Nephron progenitor cell (in vitro differentiated cells): Measurements from ENCODE around the gene MYO5A.

Source experiments
- DNase-seq: peaks from one replicate; pipeline ENCODE4 v3.0.0; 2021
- H3K27ac Mint-ChIP-seq: 2 replicates; pipeline ENCODE4 v1.8.0; 2021; ENCODE audit warnings: mild to moderate bottlenecking, moderate library complexity, mixed read lengths
- H3K27me3 Mint-ChIP-seq: 2 replicates; pipeline ENCODE4 v1.8.0; 2021; ENCODE audit warnings: mild to moderate bottlenecking, low read depth, mixed read lengths; ENCODE audit not compliant: poor library complexity
- H3K36me3 Mint-ChIP-seq: 2 replicates; pipeline ENCODE4 v1.8.0; 2021; ENCODE audit warnings: low read depth, mixed read lengths
- H3K4me1 Mint-ChIP-seq: 2 replicates; pipeline ENCODE4 v1.8.0; 2021; ENCODE audit warnings: mixed read lengths
- H3K4me3 Mint-ChIP-seq: 2 replicates; pipeline ENCODE4 v1.8.0; 2021; ENCODE audit warnings: mild to moderate bottlenecking, moderate library complexity, mixed read lengths
- H3K9me3 Mint-ChIP-seq: 2 replicates; pipeline ENCODE4 v1.8.0; 2021; ENCODE audit warnings: mild to moderate bottlenecking, moderate library complexity, mixed read lengths
- TF ChIP-seq, protein P1 (sequence below): fragments of 200-600 bp; sonication (generic); IDR thresholded peaks from 2 replicates; pipeline ENCODE4 v1.5.0; 2021; ENCODE audit warnings: antibody characterized with exemption

The MYO5A gene

DNA sequence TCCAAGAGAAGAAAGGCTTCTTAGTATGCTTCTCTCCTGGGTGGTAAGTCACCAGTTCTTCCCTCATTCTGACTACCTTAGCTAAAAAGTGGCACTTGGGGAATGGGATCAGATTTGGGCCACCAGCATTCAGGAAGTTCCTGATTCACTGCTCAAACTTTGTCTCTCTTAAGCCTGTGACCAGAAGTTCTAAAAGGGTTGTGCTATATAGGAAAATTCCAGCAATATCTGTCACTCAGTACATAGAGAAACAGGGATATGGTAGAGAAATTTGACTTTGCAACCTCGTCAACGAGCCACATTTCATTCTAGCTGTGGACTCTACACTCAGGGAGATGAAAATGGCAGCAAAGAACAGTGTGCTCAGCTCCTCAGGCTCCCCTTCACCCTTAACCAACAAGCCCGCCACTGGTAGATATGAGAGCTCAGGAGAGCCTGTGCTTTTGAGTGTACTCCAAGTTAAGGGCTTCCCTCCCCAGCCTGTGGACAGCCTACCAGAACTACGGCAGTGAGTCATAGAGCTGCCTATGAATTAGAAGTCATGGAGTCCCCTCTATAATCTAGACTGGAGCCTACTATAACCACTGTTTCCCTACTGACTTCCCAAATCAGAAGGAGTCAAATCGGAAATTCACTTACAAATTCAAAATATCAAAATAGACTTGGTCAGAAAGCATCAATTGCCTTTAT is 180.5 kb downstream of the MYO5A start:
- H3K9me3 Mint-ChIP-seq, result no peaks in the 10 kb centered on the region
- H3K27ac Mint-ChIP-seq, result no peak overlapping the region
- peaks cover 4% of the 10 kb centered on the region for H3K27me3 Mint-ChIP-seq
- TF ChIP-seq, protein P1, sequence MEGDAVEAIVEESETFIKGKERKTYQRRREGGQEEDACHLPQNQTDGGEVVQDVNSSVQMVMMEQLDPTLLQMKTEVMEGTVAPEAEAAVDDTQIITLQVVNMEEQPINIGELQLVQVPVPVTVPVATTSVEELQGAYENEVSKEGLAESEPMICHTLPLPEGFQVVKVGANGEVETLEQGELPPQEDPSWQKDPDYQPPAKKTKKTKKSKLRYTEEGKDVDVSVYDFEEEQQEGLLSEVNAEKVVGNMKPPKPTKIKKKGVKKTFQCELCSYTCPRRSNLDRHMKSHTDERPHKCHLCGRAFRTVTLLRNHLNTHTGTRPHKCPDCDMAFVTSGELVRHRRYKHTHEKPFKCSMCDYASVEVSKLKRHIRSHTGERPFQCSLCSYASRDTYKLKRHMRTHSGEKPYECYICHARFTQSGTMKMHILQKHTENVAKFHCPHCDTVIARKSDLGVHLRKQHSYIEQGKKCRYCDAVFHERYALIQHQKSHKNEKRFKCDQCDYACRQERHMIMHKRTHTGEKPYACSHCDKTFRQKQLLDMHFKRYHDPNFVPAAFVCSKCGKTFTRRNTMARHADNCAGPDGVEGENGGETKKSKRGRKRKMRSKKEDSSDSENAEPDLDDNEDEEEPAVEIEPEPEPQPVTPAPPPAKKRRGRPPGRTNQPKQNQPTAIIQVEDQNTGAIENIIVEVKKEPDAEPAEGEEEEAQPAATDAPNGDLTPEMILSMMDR, result no peak
- no peak for DNase-seq
- no peak overlapping the region for H3K4me3 Mint-ChIP-seq
- no peaks in the 10 kb centered on the region for H3K4me1 Mint-ChIP-seq
- H3K36me3 Mint-ChIP-seq, result peaks cover 29% of the 10 kb centered on the region

DNA sequence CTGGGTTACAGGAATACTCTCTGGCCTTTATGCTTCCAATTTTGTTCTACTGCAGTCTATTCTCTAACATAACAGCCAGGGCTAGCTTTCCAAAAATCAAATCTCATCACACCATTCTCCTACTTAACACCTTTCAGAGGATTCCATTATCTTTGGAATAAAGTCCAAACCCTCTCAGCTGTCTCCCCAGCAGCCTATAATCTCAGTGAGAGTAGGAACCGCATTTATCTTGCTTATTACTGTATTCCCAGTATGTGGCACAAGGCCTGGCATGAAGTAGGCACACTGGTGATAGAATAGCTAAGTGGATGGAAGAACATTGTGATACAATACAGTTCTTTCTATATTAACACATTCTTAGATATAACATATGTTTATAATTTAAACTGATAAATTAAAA is 184.1 kb downstream of the MYO5A start:
- H3K4me1 Mint-ChIP-seq, result no peaks in the 10 kb centered on the region
- TF ChIP-seq, protein P1, result no peak
- peaks cover 7% of the 10 kb centered on the region for H3K27me3 Mint-ChIP-seq
- no peak for DNase-seq
- peaks cover 5% of the 10 kb centered on the region for H3K36me3 Mint-ChIP-seq
- no peak overlapping the region for H3K4me3 Mint-ChIP-seq
- no peaks in the 10 kb centered on the region for H3K9me3 Mint-ChIP-seq
- H3K27ac Mint-ChIP-seq, result no peak overlapping the region

DNA sequence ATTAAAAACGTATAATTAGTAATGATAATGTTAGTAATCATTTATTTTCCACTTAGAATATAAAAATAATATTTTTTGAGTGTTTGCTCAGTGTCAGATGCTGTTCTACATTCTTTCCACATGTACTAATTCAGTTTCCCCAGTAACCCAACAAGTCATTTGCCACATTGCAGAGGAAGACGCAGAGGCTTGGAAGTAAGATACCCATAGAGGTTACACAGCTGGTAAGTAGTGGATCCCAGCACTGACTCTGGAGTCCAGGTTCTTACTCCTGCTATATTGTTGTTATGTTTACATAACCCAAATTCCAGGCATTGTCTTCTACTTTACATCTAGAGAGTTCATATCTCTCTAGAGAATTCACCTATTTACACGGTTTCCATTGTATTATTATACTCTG is 184.8 kb downstream of the MYO5A start:
- Mint-ChIP-seq H3K4me1 (no peaks in the 10 kb centered on the region), H3K4me3 (no peak overlapping the region), H3K27ac (no peak overlapping the region), H3K27me3 (peaks cover 3% of the 10 kb centered on the region), H3K36me3 (no peaks in the 10 kb centered on the region), H3K9me3 (no peaks in the 10 kb centered on the region)
- TF ChIP-seq, protein P1, result no peak
- DNase-seq, result no peak

DNA sequence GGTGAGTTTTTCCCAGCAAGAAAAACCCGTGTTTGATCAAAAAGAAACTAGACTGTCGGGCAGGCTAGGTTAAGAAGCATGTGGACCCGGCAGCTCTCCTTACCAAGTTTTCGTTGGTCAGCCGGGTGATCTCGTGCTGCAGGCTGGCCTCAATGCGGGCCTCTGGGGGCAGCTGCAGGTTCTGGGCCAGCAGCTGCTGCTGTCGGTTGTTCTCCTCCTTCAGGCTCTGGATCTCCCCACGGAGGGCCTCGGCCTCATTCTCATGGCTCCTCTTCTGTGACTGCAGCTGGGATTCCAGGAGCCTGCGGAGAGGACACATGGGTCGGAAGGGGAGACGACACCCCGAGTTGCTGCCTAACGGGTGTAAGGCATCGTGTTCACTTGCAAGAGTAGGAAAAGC is 188.6 kb downstream of the MYO5A start:
- Mint-ChIP-seq H3K4me1 (peaks cover 14% of the 10 kb centered on the region), H3K9me3 (no peaks in the 10 kb centered on the region), H3K4me3 (no peak overlapping the region), H3K27me3 (peaks cover 6% of the 10 kb centered on the region), H3K36me3 (no peaks in the 10 kb centered on the region), H3K27ac (no peak overlapping the region)
- DNase-seq, result no peak
- TF ChIP-seq, protein P1, result no peak

DNA sequence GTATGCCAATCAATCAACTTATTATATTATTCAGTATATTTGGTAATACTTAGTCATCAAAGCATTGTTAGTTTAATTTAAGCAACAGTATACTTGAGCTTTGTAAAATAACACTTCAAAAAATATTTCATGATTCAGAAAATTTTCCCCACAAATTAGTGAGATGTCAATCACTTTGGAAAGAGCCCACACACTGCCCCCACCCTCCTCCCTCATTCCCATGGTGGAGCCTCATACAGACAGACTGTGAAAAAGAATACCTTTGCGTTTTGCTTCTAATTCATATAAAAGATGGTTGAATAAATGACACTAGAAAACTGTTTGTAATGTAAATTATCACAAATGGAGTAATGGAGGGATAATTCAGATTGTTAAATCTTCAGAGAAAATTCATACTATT is 189.8 kb downstream of the MYO5A start:
- Mint-ChIP-seq H3K4me3 (no peak overlapping the region), H3K36me3 (no peaks in the 10 kb centered on the region), H3K9me3 (no peaks in the 10 kb centered on the region), H3K27me3 (peaks cover 6% of the 10 kb centered on the region), H3K27ac (no peak overlapping the region), H3K4me1 (peaks cover 14% of the 10 kb centered on the region)
- TF ChIP-seq, protein P1, result no peak
- DNase-seq, result no peak

DNA sequence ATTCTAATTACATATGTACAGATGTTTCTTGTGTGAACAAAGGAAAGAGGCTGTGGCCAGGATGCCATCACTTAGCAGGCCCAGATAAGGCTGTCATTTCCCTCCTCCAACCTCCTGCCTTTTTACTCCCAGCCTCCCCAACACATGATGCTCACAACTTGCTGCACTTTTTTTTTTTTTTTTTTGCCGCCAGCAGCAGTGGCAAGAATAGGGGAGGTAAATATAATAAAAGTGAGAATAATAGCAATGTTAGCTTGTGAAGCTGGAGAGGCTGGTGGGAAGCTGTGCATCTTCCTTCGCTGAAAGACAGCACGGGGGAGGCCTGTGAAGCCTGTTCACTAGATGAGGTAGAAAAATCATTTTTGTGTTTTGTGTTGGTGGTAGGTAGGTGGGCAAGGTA is 190.6 kb downstream of the MYO5A start:
- Mint-ChIP-seq H3K27ac (no peak overlapping the region), H3K4me1 (peaks cover 14% of the 10 kb centered on the region), H3K4me3 (no peak overlapping the region), H3K9me3 (no peaks in the 10 kb centered on the region), H3K27me3 (peaks cover 6% of the 10 kb centered on the region), H3K36me3 (no peaks in the 10 kb centered on the region)
- TF ChIP-seq, protein P1, result no peak
- no peak for DNase-seq
